ENCODE data around the gene VGF.

GRCh38 chr7:101114492-101114891 lies 50.9 kb downstream of the VGF start:
- no peak for TF ChIP-seq CTCF (conservative IDR thresholded peaks at IDR 0.05; ENCODE audit: low read depth in 2 of 2)
- TF ChIP-seq REST (IDR thresholded peaks at IDR 0.05; ENCODE audit: unreplicated experiment) = no peak
- no peak for TF ChIP-seq CREB1 (CRISPR knock-in tag; IDR thresholded peaks at IDR 0.05; ENCODE audit: low read depth)
- TF ChIP-seq POLR2AphosphoS5 (IDR thresholded peaks at IDR 0.05; ENCODE audit: low read depth) = no peak
- TF ChIP-seq EZH2 (IDR thresholded peaks at IDR 0.05; ENCODE audit: low read depth, unreplicated experiment) = no peak
- TF ChIP-seq JUNB (IDR thresholded peaks at IDR 0.05; ENCODE audit: unreplicated experiment) = no peak
- no peak for TF ChIP-seq ZNF331 (CRISPR knock-in tag; IDR thresholded peaks at IDR 0.05; ENCODE audit: low read depth)
- TF ChIP-seq EZH2phosphoT487 (IDR thresholded peaks at IDR 0.05; ENCODE audit: unreplicated experiment) = no peak
- TF ChIP-seq STAT1 (IDR thresholded peaks at IDR 0.05; ENCODE audit: unreplicated experiment) = no peak
- TF ChIP-seq NANOG (IDR thresholded peaks at IDR 0.05; ENCODE audit: borderline replicate concordance) = no peak
- no peak for TF ChIP-seq ETS1 (IDR thresholded peaks at IDR 0.05)
- no peak for TF ChIP-seq ZNF114 (CRISPR knock-in tag; IDR thresholded peaks at IDR 0.05)
- TF ChIP-seq ZNF462 (CRISPR knock-in tag; IDR thresholded peaks at IDR 0.05) = no peak
